ENCODE data around the gene MAML3. TPM values are rescaled to one million over a fixed set of nuclear protein-coding genes. Genes with fewer than 3 reads are reported as not detected.

MAML3 gene
- total RNA-seq, 1 donor from 2014 or later, result 7.3 TPM

DNA sequence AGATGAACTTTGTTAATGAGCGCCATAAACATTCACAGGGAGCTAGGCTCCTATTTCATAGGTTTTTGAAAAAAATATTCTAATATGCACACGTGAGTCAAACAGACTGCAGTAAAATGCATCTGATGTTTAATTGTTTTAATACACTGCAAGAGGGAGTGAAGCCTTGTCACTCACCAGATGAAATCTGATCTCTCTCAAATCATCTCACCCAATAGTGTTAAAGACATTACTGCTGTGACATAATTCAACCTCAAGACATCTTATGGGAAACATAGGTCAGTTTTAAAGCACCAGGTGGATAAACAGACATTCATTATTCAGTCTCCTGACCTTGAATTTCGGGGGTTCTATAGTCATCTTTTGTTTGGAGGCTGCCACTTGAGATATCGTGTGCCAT is 148.3 kb downstream of the MAML3 start:
- no peak for DNase-seq (ENCODE audit: low spot score)

DNA sequence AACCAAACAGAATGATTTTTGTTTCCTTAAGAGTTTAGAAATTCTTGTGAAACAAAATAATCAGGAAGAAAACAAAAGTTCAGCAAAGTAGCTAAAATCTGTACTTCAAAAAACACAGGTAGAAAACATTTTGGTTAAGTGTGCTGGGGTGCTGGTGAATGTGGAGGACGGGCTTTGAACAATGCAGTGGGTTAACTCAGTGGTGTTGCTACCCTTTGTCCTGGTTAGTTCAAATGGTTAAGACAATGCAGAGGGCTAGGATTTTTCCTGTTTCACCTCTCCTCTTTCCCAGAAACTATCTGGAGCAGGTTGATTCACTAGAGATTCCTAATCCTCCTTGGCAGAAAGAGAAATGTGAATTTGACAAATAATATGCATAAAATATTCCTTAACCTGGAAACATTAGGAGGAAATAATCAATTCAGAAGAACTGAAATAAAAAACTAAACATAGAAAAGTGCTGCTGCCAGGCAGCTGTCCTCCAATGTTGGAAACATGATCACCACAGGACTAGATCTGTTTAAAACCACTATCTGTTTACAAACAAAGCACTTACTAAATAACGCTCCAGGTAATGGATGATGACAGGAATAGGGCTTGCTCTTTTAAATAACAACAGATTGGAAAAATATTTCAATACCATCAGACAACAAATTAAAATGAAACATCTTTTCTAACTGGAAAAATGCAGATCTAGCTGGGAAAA is 148.9 kb downstream of the MAML3 start:
- DNase-seq (ENCODE audit: low spot score), result no peak

DNA sequence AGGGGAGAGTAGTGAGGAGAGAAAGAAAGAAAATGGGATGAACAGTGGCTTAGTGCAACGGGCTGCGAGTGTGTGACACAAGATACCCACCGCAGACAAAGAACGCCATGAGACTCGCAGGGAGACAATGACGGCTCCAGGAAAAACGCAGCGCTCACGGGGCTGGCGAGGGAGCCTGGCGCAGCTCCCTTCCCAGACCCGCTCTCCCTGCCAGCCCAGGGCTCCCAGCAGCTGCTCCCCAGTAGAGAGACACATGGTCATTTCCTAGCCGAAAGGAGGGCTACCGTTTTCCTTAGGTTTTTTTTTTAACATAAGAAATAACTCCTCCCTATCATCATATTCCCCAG is 149.5 kb downstream of the MAML3 start:
- DNase-seq (ENCODE audit: low spot score), result no peak

DNA sequence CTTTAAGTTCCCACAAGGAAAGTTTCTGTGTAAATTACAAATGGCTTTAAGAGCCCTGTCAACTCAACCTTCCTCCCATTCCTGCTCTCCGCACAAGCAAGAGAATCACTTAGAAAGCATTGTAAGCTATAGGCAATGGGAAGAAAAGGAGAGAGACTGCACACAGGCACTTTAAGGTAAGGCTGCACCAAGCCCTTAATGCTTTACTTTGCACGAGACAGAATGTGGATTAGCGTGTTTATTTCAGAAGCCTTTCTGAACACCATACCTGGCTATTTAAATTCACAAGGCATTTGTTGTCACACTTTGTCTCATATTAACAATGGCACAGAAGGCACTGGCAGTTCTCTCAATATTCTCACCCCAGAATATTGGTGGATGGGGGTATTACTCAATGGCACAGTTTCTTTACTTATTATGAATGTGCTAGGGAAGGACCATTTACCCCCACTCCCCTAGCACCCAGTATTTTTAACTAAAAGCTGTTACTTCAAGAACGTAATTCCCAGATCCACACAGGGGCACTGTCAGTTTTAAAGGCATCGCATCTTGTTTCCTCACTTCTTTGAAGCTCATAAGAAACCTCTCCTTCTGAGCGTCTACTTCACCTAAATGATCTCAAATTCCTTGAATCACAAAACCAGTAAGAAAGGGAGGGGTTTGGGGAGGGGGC is 150.0 kb downstream of the MAML3 start:
- no peak for DNase-seq (ENCODE audit: low spot score)

DNA sequence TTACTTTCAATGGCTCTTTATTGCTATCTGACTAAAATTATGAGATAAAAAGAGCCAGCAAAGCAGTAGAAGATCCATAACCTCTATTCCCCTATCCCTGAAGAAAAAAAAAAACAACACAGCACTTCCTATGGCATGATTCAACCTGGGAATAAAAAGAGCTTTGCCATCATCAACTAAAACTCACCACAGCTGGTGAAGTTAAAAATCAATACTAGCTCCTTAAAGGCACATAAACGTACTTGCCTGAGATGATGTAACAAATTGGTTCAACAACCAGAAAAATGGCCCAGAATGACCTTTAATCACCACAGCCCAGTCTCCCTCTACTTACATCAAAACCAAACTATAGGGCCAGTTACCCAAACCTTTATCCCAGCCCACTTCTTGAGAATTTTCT is 153.8 kb downstream of the MAML3 start:
- no peak for DNase-seq (ENCODE audit: low spot score)

DNA sequence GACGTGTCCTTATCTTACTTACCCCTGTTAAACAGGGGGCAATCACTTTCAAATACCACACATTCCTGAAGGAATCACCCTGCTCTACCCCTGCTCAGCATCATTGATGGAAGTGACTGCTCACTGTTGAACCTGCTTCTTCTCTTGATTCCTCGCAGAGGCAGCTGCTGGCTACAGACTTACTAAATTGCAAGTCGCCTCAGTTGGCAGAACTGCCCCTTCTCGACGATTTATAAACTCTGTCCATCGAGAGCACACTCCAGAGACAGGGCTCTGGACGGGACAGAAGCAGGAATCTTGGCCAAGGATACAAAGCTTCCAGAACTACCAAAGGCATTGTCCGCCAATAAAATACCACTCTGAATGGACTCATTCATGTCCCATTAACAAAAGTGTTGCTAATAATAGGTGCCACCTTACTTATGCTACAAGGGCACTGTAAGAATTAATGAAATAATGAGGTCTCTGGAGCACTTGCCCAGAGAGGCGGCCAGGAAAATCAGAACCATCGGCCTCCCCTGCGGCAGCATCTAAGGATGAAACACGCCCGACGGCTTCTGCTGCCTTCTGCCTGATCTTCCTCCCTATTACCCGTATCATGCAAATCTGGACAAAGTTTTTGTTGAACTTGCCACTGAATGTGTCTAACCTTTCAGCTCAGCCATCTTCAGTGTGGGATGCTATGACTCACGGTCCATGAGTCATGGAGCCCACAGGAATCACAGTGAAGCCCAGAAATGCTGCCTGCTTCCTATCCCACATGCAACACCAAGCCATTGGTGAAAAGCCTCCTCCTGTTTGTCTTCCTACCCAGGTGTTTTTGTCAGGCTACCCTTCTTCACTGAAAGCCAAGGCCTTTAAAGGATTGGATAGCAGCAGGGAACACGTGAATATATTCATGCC is 164.9 kb downstream of the MAML3 start:
- DNase-seq (ENCODE audit: low spot score), result no peak

DNA sequence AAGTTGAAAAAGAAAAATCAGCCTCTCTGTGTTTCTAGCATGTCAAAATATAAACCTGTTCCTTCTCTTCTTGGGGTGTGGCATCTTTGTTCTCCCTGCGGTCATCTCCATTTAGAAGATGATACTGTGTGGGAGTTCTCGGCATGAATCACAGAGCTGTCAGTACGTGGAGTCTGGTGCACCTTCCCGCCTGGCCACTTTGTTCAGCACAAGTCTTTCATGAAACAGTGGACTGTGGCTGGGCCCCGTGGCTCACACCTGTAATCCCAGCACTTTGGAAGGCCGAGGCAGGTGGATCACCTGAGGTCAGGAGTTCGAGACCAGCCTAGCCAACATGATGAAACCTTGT is 166.5 kb downstream of the MAML3 start:
- no peak for DNase-seq (ENCODE audit: low spot score)

DNA sequence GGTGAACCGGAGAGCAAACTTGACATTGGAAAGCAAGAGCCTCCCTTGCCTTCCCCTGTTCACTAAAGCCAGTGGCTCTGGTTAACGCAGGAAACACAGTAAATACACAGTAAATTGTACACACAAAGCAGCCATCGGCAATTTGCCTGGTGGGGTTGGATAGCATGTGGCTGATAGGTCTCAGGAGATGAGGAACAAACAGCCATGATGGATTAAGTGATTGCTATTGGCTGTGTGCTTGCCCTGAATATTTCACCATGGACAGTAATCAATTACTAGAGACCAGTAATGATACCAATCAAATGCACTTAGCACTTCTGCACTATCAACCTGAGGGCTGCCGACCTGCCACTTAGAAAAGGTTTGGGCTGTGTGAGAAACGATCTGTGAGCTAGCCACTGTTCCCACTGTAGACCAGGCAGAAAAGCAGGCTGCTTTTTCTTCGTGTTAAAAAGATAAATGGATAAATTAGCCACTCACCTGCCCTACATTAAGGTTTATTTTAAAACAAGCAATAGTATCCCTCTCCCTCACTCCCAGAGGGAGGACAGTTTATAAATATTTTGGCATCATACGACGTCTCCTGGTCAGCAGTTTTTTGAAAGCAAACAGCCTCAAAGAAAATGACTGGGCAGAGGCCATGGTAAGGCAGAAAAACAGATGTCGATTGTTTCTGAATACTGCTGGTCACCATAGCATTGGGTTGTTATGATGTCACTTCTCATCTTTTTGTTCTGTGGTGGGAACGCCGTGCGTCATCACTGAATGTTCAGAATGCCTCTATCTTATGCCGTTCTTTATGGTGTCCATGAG is 167.1 kb downstream of the MAML3 start:
- DNase-seq (ENCODE audit: low spot score), result no peak

DNA sequence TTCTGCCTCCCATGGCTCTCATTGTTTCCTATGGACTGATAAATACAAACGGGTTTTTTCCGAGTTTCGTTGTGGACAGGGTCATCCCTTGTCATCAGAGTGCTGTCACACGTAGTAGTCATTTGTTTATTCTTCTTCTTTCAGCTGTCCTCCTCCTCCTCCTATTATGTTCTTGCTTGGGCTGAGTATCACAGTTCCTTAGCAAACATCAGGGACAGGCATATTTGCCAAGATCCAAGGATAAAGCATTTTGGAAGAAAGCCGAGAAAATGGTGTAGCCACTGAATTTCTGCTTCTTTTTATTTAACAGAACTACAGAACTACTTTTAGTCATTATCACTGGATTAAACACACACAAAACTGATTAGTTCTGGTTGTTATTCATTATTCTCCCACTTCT is 167.9 kb downstream of the MAML3 start:
- no peak for DNase-seq (ENCODE audit: low spot score)

DNA sequence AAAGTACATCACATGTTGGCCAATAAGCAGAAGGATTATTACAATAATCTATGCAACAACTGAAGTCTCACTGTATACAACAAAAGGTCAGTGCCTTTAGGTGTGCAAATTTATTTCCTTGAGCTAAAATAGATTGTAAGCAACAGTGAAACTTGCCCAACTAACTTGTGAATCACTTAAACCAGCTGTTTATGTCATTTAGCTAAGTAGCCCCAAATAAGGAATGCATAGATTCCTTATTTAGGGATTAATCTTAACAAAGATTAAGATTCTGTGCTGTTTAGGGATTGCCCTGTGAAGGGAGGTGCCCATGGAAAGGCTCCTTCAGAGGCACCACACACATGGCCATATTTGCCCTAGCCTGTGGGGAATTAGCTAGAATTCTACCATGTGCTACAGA is 168.6 kb downstream of the MAML3 start:
- no peak for DNase-seq (ENCODE audit: low spot score)

DNA sequence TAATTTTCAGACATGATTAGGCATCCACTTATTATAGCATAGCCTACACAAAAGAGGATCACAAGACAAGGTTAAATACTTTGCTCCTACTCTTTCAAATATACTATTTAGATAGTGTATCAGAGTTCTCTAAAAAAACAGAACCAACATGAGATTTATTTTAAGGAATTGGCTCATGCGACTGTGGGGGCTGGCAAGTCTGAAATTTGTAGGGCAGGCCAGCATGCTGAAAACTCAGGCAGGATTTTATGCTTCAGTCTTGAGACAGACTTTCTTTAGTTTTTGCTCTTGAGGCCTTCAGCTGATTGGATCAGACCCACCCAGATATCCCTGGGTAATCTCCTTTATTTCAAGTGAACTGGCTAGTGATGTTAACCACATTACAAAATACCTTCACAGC is 169.5 kb downstream of the MAML3 start:
- no peak for DNase-seq (ENCODE audit: low spot score)

DNA sequence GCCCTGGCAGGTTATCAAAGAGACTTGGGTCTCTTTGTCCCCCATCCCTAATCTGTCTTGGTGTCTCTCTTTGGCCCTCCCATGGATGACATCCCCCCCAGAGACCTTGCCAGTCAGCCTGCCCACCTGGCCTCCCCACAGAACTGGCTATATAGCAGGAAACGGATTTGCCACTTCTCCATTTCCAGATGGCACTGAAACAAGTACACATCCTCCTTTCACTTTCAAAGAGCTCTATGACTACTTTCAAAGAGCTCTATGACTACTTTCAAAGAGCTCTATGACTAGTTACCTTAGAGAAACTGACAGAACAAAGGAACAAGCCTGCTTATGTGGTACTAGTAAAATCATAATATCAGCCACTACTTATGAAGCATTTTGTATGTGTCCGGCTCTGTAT is 175.3 kb downstream of the MAML3 start:
- DNase-seq (ENCODE audit: low spot score), result no peak

DNA sequence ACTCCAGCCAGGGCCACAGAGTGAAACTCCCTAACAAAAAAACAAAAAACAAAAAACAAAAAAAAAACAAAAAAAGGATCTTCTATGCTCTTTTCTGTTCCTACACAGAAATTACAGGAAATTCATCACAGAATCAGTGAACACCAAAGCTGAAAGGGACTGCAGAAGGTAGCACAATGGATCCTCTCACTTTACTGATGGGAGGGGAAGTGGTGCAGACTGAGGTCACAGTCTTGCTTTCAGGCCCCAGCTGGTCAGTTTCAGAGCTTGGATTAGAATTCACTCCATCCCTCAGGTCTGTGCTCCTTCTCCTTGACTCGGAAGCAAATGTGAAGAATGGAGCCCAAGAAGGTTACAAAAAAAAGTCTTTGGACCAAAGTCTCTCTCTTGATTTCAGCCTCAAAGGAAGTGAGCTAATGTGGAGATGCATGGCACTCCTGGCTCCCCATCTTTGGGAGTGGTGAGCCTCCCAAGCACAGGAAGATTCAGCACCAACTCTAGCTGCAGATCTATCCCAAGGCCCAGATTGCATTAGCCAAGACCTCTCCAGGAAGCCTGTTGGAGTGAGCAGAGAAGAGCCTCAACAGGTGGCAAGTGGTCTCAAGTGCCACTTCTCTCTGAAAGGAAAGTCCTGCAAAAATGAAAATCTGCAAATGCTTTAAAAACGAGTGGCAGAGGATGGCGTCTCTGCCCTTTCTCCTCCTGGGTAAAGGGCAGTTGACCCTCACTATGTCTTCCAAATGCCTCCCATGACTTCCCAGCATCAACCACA is 176.0 kb downstream of the MAML3 start:
- no peak for DNase-seq (ENCODE audit: low spot score)

DNA sequence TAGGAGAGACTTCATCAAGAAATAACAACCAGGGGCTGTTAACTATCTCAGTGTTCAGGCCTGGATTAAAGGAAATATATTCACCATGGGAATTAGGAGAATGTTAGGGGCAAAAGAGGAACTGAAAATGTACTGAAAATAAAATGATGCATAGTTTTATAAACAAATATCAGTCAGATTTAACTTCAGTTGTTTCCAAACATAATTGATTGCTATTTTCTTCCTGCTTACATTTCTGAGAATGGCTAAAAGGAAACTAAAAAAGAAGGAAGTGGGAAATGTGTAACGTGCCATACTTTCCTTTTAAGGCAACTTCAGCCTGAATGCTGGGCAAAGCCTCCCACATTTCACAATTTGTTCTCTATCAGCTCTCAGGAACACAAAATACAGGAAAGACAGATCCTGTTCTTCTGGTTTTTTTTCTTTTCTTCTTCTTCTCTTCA is 178.1 kb downstream of the MAML3 start:
- no peak for DNase-seq (ENCODE audit: low spot score)

DNA sequence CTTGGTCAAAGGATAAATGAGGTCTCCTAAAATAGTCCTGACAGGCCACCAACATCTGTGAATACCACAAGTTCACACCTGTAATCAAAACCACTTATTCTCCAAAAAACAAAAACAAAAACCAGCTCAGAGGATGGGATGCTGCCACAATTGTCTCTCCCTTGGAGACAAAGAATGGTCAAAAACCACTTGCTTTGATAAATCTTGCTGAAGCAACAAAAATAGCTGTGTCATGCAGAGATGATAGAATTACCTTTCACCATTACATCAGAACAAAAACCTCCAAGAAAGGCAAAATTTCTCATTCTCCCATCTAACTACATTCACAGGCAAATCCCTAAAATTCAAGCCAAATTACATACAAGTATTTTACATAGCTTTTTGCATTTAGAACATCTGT is 180.4 kb downstream of the MAML3 start:
- no peak for DNase-seq (ENCODE audit: low spot score)

DNA sequence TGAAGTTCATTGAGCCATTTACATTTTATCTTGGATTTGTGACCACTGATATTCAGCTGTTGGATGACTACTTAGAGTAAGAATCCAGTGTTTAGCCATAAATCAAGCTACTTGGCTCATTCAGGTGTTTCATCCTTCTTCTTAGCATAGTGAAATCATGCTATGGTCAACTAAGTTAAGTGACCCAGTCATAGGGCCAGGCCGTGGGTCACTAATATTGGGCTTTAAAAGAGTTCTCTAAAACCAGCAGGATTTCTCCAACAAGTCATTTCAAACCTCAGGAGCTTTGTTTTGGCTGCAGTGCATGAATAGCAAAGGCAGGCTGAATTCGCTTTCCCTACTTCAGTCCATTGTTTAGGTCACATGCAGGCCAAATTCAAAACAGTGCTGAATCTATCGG is 181.0 kb downstream of the MAML3 start:
- no peak for DNase-seq (ENCODE audit: low spot score)

DNA sequence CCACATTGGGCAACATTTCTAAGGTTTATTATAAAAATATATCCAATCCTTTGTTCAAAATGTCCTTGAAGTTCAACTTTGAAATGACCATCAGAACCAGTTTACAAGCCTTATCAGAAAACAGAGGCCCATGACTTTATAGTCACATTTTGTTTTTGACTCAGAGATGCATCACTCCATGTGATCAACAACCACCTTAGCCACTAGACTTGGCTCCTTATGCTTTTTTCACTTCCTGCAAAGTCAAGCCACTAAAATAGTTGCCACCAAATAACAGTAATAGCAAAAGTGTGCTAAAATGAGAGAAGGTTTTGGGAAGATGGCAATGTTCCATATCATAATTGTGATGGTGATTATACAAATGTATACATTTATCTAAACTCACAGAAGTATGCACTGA is 181.7 kb downstream of the MAML3 start:
- DNase-seq (ENCODE audit: low spot score), result no peak

DNA sequence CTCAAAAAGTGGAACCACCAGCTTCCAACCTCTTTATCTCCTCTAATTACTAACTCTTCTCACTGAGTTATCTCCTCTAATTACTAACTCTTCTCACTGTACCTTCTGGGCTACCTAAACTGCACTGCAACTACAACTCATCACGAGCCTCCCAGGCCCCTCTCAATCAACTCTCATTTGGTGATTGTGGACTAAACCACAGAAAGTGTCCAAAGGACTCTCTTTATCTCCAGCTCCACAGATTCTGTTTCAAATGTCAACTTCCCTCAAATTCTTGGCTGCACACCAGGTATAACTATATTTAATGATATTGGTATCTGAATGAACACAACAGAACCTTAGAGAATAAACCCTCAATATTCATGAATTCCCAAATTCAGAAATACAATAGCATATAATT is 182.9 kb downstream of the MAML3 start:
- no peak for DNase-seq (ENCODE audit: low spot score)

DNA sequence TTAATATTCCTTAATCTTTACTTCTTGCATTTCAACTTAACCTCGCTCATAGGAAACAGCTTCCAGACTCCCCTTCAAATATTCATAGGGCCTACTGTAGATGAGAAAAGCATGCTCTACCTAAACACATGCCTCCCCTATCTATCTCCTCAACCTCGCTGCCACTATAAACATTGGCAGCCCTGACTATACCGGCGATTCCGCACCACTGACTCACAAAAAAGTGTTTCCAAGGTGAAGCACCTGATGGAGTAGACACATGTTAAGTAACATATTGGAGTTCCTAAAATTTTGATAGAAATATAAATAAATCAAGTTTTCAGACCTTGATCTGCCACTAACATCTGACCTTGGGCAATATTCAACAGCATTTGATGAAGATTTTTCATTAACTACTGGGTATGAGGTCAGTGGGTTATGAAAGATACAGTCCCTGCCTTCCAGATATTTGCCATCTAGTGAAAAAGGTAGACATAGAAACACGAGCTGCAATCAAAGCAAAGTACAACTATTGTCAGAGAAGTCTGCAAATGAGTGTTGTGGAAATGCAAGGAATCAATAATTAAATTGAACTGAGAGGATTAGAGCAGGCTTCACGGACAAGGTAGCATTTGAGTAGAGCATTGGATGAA is 184.2 kb downstream of the MAML3 start:
- DNase-seq (ENCODE audit: low spot score), result no peak

DNA sequence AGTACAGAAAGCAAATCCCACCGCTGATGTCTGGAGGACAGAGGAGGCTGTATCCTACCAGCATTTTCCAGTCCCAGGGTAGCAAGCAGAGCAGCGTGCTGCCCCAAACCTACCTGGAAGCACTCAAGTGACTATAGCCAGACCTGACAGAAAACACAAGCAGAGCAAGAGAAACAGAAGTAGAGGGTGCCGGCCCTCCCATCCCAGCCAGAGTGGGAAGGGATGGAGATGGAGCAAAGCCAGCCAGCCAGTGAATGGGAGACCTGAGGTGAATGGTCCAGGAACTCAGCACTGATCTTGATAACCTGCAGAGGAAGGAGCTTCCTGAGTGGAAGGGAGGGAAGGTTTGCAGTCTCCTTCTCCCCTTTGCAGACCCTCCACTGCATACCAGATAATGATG is 185.2 kb downstream of the MAML3 start:
- DNase-seq (ENCODE audit: low spot score), result no peak
